ENCODE data around the gene FBXO2.

The FBXO2 gene

GRCh38 chr1:11651017-11651416 lies 3.2 kb downstream of the FBXO2 start:
- no peak for DNase-seq

- peak; percentile 75 for DNase-seq
Measured at GRCh38 chr1:11650331-11650991, 3.8 kb downstream of the FBXO2 start.

- DNase-seq: no peak
Measured at GRCh38 chr1:11649624-11650330, 4.5 kb downstream of the FBXO2 start.

GRCh38 chr1:11649237-11649623 lies 5.0 kb downstream of the FBXO2 start:
- no peak for DNase-seq

- no peak for DNase-seq
Measured at GRCh38 chr1:11648732-11649158, 5.5 kb downstream of the FBXO2 start.

GRCh38 chr1:11648039-11648438 lies 6.2 kb downstream of the FBXO2 start:
- no peak for DNase-seq

GRCh38 chr1:11647333-11647732 lies 6.9 kb downstream of the FBXO2 start:
- no peak for DNase-seq

- no peak for DNase-seq
Measured at GRCh38 chr1:11646317-11646716, 7.9 kb downstream of the FBXO2 start.

- DNase-seq: peak; percentile 63
Measured at GRCh38 chr1:11645670-11646265, 8.5 kb downstream of the FBXO2 start.

GRCh38 chr1:11645270-11645669 lies 9.0 kb downstream of the FBXO2 start:
- DNase-seq: no peak

GRCh38 chr1:11643782-11644181 lies 10.4 kb downstream of the FBXO2 start:
- no peak for DNase-seq

- DNase-seq: peak; percentile 35
Measured at GRCh38 chr1:11642418-11643017, 11.7 kb downstream of the FBXO2 start.

- no peak for DNase-seq
Measured at GRCh38 chr1:11641776-11642305, 12.4 kb downstream of the FBXO2 start.

GRCh38 chr1:11640944-11641343 lies 13.3 kb downstream of the FBXO2 start:
- no peak for DNase-seq

- no peak for DNase-seq
Measured at GRCh38 chr1:11640101-11640500, 14.1 kb downstream of the FBXO2 start.

- no peak for DNase-seq
Measured at GRCh38 chr1:11639372-11639771, 14.9 kb downstream of the FBXO2 start.

- DNase-seq: no peak
Measured at GRCh38 chr1:11638121-11638520, 16.1 kb downstream of the FBXO2 start.

GRCh38 chr1:11634365-11635192 lies 19.6 kb downstream of the FBXO2 start:
- DNase-seq: no peak

- peak; percentile 74 for DNase-seq
Measured at GRCh38 chr1:11629184-11630016, 24.8 kb downstream of the FBXO2 start.

GRCh38 chr1:11628767-11629166 lies 25.5 kb downstream of the FBXO2 start:
- no peak for DNase-seq

GRCh38 chr1:11626551-11626950 lies 27.7 kb downstream of the FBXO2 start:
- DNase-seq: no peak

- no peak for DNase-seq
Measured at GRCh38 chr1:11623702-11624101, 30.5 kb downstream of the FBXO2 start.

Measured in DMS153 (cell line).